OCI-LY7 (cell line): Measurements from ENCODE around the gene ITIH4.

Experiments used
- EZH2phosphoT487 ChIP-seq: fragments of 200-600 bp; sonication (generic); IDR thresholded peaks from 2 replicates; pipeline ENCODE4 v1.6.1; 2018; ENCODE audit warnings: low read depth, borderline replicate concordance, mild to moderate bottlenecking, mixed run types, antibody characterized with exemption, low read length, moderate library complexity, mixed read lengths
- TF ChIP-seq, protein P1 (sequence below): fragments of 200-600 bp; sonication (generic); conservative IDR thresholded peaks from 2 replicates; pipeline ENCODE4 v1.5.1; 2014; ENCODE audit warnings: mild to moderate bottlenecking, antibody characterized with exemption, low read length, moderate library complexity, mixed read lengths

GRCh38 chr3:52796411-52796810 lies 34.1 kb downstream of the ITIH4 start:
- TF ChIP-seq, protein P1, sequence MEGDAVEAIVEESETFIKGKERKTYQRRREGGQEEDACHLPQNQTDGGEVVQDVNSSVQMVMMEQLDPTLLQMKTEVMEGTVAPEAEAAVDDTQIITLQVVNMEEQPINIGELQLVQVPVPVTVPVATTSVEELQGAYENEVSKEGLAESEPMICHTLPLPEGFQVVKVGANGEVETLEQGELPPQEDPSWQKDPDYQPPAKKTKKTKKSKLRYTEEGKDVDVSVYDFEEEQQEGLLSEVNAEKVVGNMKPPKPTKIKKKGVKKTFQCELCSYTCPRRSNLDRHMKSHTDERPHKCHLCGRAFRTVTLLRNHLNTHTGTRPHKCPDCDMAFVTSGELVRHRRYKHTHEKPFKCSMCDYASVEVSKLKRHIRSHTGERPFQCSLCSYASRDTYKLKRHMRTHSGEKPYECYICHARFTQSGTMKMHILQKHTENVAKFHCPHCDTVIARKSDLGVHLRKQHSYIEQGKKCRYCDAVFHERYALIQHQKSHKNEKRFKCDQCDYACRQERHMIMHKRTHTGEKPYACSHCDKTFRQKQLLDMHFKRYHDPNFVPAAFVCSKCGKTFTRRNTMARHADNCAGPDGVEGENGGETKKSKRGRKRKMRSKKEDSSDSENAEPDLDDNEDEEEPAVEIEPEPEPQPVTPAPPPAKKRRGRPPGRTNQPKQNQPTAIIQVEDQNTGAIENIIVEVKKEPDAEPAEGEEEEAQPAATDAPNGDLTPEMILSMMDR: no peak
- TF ChIP-seq EZH2phosphoT487: no peak
